Body of pancreas (tissue), 4 donors: ENCODE measurements around the gene SYTL1.

Source experiments
- CTCF ChIP-seq, 7 experiments: fragments of 450-650 bp in 4 of 7; fragments of 200-600 bp in 3 of 7; sonication (generic) in 3 of 7; IDR thresholded peaks; one replicate each; pipeline ENCODE4 v1.5.1; 2016 to 2019; ENCODE audit warnings: antibody characterized with exemption in 7 of 7
- POLR2A ChIP-seq, 3 donors: fragments of 450-650 bp; IDR thresholded peaks; one replicate each; pipeline ENCODE4 v1.6.1; 2016; ENCODE audit warnings: antibody characterized with exemption in 3 of 3, mild to moderate bottlenecking in 2 of 3

GRCh38 chr1:27330786-27331185 is 11.0 kb upstream of the SYTL1 start:
- TF ChIP-seq CTCF (IDR thresholded peaks at IDR 0.05) (no peak), POLR2A (IDR thresholded peaks at IDR 0.05) (no peak)
